Stimulated activated CD4-positive, alpha-beta T cell treated with anti-CD3 and anti-CD28 coated beads, Interleukin-12 subunit alpha, Interleukin-12 subunit beta, amount 100 ng/mL, for 48 hours (primary cell): ENCODE results near the gene PNPLA7.
"Not testable (repeated sequence)": the region's sequence is repeated elsewhere in the genome, so short reads cannot be mapped to it uniquely, and the experiment has no call there.

ENCODE experiments used
- DNase-seq, 3 donors: peaks; one replicate each; pipeline ENCODE4 v3.0.0-alpha.2; 2020; ENCODE audit warnings: low read depth in 2 of 3, low spot score in 1 of 3

The PNPLA7 gene

GRCh38 chr9:137575716-137576411 lies 25.7 kb upstream of the PNPLA7 start:
- DNase-seq: no peak

DNA sequence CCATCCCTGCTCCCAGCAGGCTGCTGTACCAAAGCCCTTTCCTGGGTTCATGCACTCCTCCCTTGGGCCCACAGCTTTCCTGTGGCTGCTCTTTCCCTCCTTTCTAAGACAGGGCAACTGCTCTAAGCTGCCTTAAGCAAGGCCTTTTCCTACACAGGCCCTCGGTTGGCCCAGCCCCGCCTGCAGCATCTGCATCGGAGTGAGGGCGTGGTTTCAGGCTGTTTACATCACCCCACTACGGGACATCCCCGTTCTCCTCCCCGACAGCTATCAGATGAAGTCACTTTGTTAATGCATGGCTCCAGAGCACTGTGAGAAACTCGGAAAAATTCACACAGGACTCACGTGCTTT lies 25.1 kb upstream of the PNPLA7 start:
- peak in 1 of 3 donors; percentile 18 for DNase-seq

DNA sequence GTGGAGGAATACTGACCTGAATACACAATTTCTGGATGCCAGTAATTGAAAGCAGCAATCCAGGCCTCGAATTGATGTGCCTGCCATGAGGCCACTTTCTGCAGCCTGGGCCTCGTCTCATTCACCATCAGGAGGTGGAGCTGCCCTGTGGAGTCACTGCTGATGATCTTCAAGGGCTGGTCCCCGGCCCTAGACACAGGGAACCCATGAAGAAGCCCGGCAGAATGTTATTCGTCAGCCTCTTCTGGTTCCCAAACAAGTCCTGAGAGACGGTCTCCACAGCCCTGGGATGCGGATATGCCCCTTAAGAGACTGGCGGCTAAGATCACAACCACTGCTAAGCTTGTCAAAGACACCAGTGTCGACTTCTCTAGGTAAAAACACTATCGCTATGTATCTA lies 24.0 kb upstream of the PNPLA7 start:
- DNase-seq: no peak

GRCh38 chr9:137570566-137570965 lies 20.4 kb upstream of the PNPLA7 start:
- no peak for DNase-seq

DNA sequence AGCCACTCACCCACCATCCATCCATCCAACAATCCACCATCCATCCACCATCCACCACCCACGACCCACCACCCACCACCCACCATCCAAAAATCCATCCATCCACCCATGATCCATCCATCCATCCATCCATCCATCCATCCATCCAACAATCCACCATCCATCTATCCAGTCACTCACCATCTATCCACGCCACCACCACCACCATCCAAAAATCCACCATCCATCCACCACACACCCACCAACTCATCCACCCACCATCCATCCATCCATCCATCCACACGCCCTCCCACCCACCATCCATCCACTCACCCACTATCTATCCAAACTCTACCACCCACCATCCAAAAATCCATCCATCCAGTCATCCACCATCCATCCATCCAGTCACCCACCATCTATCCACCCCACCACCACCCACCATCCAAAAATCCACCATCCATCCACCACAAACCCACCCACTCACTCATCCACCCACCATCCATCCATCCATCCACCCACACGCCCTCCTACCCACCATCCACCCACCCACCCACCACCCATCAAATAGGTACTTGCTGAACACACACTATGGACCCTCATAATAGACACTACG lies 19.5 kb upstream of the PNPLA7 start:
- no peak for DNase-seq

DNA sequence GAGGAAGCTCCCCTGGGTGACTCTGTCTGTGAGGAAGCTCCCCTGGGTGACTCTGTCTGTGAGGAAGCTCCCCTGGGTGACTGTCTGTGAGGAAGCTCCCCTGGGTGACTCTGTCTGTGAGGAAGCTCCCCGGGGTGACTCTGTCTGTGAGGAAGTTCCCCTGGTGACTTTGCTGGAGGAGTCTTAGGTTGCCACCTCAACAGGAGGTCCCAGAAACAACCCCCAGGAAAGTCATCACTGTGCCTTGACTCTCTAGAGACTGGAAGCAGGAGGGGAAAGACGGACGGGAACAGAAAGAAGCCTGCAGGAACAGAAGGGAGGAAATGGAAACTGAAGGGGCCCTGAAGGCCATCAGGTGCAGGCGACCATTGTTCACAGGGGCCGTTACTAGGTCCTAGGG lies 18.2 kb upstream of the PNPLA7 start:
- DNase-seq: not testable (repeated sequence)

DNA sequence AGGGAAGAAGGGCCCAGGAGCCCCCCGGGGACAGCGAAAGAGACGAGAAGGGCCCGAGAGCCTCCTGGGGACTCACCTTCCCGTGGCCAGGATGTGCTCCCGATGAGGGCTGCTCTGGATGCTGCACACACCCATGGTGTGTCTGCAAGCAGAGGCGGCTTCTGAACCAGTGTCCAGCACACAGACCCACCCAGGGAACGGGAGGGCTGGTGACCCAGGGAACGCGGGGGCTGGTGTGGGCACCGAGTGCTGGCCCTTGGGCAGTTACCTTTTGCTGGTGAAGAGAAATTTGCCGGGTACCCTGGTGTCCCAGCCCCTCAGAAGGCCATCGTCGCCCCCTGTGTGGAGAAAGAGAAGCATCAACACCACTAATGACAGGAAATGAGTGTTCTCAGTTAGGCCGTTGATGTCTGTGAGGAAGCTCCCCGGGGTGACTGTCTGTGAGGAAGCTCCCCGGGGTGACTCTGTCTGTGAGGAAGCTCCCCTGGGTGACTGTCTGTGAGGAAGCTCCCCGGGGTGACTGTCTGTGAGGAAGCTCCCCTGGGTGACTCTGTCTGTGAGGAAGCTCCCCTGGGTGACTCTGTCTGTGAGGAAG lies 14.7 kb upstream of the PNPLA7 start:
- DNase-seq: no peak

DNA sequence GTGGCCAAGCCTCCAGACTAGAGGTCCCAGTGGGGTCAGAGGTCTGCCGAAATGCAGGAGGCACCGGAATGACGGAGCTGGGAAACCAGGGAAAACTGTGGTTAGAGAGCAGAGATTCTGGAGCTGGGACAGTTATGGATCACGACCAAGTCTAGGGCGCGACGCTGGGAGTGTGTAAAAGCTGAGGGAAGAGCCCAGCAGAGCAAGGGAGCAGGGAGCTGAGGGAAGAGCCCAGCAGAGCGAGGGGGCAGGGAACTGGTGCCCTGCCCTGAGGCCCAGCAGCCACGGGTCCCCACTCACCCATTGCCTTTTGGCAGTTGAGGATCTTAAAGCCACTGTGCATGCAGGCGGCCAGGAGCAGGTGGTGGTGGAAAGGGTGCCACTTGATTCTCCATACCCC lies 13.9 kb upstream of the PNPLA7 start:
- no peak for DNase-seq

DNA sequence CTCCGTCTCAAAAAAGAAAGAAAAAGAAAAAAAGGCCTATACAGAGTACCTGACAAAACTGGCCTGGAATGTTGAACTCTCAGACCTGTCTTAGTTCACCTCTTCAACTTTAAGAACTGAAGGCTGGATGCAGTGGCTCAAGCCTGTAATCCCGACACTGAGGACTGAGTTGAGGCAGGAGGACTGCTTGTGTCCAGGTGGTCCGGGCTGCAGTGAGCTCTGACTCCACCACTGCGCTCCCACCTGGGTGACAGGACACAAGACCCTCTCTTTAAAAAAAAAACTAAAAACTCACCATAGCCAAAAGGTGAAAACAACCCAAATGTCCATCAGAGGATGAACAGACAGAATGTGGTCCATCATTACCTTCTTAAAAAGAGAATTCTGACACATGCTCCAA lies 7.9 kb upstream of the PNPLA7 start:
- DNase-seq: no peak

- DNase-seq: no peak
Measured at GRCh38 chr9:137556069-137556838, 6.1 kb upstream of the PNPLA7 start.

DNA sequence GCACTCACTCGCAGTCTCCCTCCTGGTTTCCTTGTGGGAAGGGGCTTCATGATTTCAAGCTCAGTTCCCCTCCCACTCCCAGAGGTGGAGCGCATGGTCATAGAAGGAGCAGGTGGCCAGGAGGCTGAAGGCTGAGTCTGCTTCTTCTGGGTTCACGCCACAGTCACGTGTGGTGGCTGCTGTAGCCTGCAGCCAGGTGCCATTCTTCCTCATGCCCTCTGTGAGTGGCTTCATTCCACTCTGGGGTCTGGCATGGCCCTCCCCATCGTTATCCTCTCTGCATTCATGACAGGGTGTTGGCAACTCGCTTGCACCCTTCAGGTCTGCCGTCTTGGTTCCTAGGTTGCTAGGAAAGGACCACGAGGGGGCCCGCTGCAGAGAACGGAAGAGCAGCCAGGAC lies 5.0 kb upstream of the PNPLA7 start:
- no peak for DNase-seq

DNA sequence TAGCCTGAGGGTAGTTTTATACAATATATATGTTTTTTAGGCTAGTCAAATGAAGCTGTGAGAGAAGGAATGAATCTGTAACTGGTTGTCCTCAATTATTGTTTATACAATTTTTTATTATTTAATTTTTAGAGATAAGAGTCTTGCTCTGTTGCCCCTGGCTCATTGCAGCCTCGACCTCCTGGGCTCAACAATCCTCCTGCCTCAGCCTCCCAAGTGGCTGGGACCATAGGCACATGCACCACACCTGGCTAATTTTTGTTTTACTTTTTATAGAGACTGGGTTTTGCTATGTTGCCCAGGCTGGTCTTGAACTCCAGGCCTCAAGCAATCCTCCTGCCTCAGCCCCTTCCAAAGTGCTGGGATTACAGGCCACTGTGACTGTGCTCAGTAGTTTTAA lies 4.1 kb upstream of the PNPLA7 start:
- DNase-seq: no peak

DNA sequence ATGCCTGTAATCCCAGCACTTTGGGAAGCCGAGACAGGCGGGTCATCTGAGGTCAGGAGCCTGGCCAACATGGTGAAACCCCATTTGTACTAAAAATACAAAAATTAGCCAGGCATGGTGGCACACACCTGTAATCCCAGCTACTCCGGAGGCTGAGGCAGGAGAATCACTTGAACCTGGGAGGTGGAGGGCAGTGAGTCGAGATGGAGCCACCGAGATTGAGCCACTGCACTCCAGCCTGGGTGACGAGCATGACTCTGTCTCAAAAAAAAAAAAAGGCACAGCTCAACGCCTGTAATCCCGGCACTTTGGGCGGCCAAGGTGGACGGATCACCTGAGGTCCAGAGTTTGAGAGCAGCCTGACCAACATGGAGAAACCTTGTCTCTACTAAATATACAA lies 3.5 kb upstream of the PNPLA7 start:
- not testable (repeated sequence) for DNase-seq

GRCh38 chr9:137552022-137552768 lies 2.0 kb upstream of the PNPLA7 start:
- peak in 2 of 3 donors; percentile 4 to 16 for DNase-seq

GRCh38 chr9:137551264-137552021 lies 1.2 kb upstream of the PNPLA7 start, which contains the start of gene MRPL41:
Gene MRPL41, plus strand, starts transcription at chr9:137551879. Its CDS starts 203 bp downstream, at chr9:137552082.
- DNase-seq: peak; percentile 63 to 89 (median 77)

GRCh38 chr9:137550958-137551263 lies 709 bp upstream of the PNPLA7 start:
- DNase-seq: not testable (repeated sequence)

GRCh38 chr9:137547687-137548543 lies 2.3 kb downstream of the PNPLA7 start:
- no peak for DNase-seq

- no peak for DNase-seq
Measured at GRCh38 chr9:137545123-137545522, 5.1 kb downstream of the PNPLA7 start.

- DNase-seq: no peak
Measured at GRCh38 chr9:137544176-137544760, 5.9 kb downstream of the PNPLA7 start.
